Neuronal stem cell (in vitro differentiated cells): ENCODE data around the gene TMEM98.
"Not testable (repeated sequence)": the region's sequence is repeated elsewhere in the genome, so short reads cannot be mapped to it uniquely, and the experiment has no call there.

ENCODE experiments used
- DNase-seq: peaks from one replicate; pipeline ENCODE4 v3.0.0-alpha.2; 2013; ENCODE audit warnings: low spot score
- H2AFZ ChIP-seq: one replicate; pipeline ENCODE4 v1.6.1; 2013; ENCODE audit warnings: mild to moderate bottlenecking, low read length, inconsistent platforms
- H2AK5ac ChIP-seq: 2 replicates; pipeline ENCODE4 v1.6.1; 2013; ENCODE audit warnings: low read depth, mild to moderate bottlenecking, inconsistent platforms, low read length, moderate library complexity, mixed read lengths
- H2BK120ac ChIP-seq: 2 replicates; pipeline ENCODE4 v1.6.1; 2013; ENCODE audit warnings: low read depth, mild to moderate bottlenecking, inconsistent platforms, low read length, moderate library complexity, mixed read lengths
- H2BK12ac ChIP-seq: one replicate; pipeline ENCODE4 v1.6.1; 2013; ENCODE audit warnings: low read length, inconsistent platforms
- H2BK15ac ChIP-seq: 2 replicates; pipeline ENCODE4 v1.6.1; 2013; ENCODE audit warnings: mild to moderate bottlenecking, low read length, inconsistent platforms, mixed read lengths
- H2BK5ac ChIP-seq: one replicate; pipeline ENCODE4 v1.6.1; 2013; ENCODE audit warnings: inconsistent platforms, mild to moderate bottlenecking, low read length, moderate library complexity
- H3K14ac ChIP-seq: one replicate; pipeline ENCODE4 v1.6.1; 2013; ENCODE audit warnings: low read length, inconsistent platforms
- H3K18ac ChIP-seq: 2 replicates; pipeline ENCODE4 v1.6.1; 2013; ENCODE audit warnings: low read length, inconsistent platforms
- H3K23ac ChIP-seq: 2 replicates; pipeline ENCODE4 v1.6.1; 2013; ENCODE audit warnings: low read depth, mild to moderate bottlenecking, mixed read lengths, low read length, inconsistent platforms; ENCODE audit not compliant: poor library complexity
- H3K27ac ChIP-seq: replicated peaks from 3 replicates; pipeline ENCODE4 v1.5.1; 2013; ENCODE audit warnings: low read length, inconsistent platforms
- H3K27me3 ChIP-seq, 3 experiments: 2 replicates each; pipeline ENCODE4 v1.6.1; 2013; ENCODE audit warnings: low read length in 3 of 3, mild to moderate bottlenecking in 2 of 3, inconsistent platforms in 1 of 3, low read depth in 1 of 3, mixed read lengths in 1 of 3, moderate library complexity in 1 of 3; ENCODE audit not compliant: control insufficient read depth in 3 of 3, insufficient read depth in 3 of 3
- H3K36me3 ChIP-seq, 2 donors: replicated peaks in 1 of 2; 2 replicates each; pipeline ENCODE4 v1.6.1; 2013; ENCODE audit warnings: low read length in 2 of 2; ENCODE audit not compliant: control insufficient read depth in 2 of 2, insufficient read depth in 2 of 2
- H3K4ac ChIP-seq: 2 replicates; pipeline ENCODE4 v1.6.1; 2013; ENCODE audit warnings: inconsistent platforms, mild to moderate bottlenecking, low read length, moderate library complexity
- H3K4me1 ChIP-seq, 2 donors: 1 replicate in 1 of 2; 2 replicates in 1 of 2; pipeline ENCODE4 v1.6.1; 2013; ENCODE audit warnings: low read length in 2 of 2, low read depth in 1 of 2; ENCODE audit not compliant: control insufficient read depth in 2 of 2, insufficient read depth in 1 of 2
- H3K4me2 ChIP-seq: one replicate; pipeline ENCODE4 v1.6.1; 2013; ENCODE audit warnings: mild to moderate bottlenecking, low read length, inconsistent platforms; ENCODE audit not compliant: insufficient read depth, poor library complexity, severe bottlenecking
- H3K4me3 ChIP-seq, 2 donors: 2 replicates each; pipeline ENCODE4 v1.5.1; 2013; ENCODE audit warnings: low read length in 2 of 2, mild to moderate bottlenecking in 2 of 2, inconsistent platforms in 1 of 2, moderate library complexity in 1 of 2
- H3K79me1 ChIP-seq: one replicate; pipeline ENCODE4 v1.6.1; 2013; ENCODE audit warnings: low read depth, mild to moderate bottlenecking, inconsistent platforms, low read length, moderate library complexity
- H3K9ac ChIP-seq: one replicate; pipeline ENCODE4 v1.6.1; 2013; ENCODE audit warnings: mild to moderate bottlenecking, low read depth, low read length, inconsistent platforms; ENCODE audit not compliant: poor library complexity
- H3K9me3 ChIP-seq, 2 donors: replicated peaks in 1 of 2; 2 replicates each; pipeline versions ENCODE3 to v1.6.1; 2013; ENCODE audit warnings: low read length in 2 of 2, mild to moderate bottlenecking in 2 of 2, inconsistent platforms in 1 of 2, low read depth in 1 of 2, mixed read lengths in 1 of 2, moderate library complexity in 1 of 2; ENCODE audit not compliant: control insufficient read depth in 2 of 2, insufficient read depth in 1 of 2
- H4K8ac ChIP-seq: one replicate; pipeline ENCODE4 v1.6.1; 2013; ENCODE audit warnings: low read depth, mild to moderate bottlenecking, inconsistent platforms, low read length, moderate library complexity
- H4K91ac ChIP-seq: one replicate; pipeline ENCODE4 v1.6.1; 2013; ENCODE audit warnings: low read length, low read depth, mild to moderate bottlenecking, inconsistent platforms; ENCODE audit not compliant: poor library complexity
- WGBS, 2 donors: extraction: QIAGEN DNeasy Blood & Tissue Kit; methylation state at CpG; one replicate each; pipeline ENCODE4 v1.1.7; 2013; ENCODE audit warnings: missing lambda C conversion rate in 2 of 2, mixed read lengths in 1 of 2; ENCODE audit not compliant: insufficient read length in 2 of 2, insufficient replicate concordance in 1 of 2; ENCODE audit errors: extremely low coverage in 2 of 2; 5-methylcytosine and 5-hydroxymethylcytosine counted together

Gene TMEM98

DNA sequence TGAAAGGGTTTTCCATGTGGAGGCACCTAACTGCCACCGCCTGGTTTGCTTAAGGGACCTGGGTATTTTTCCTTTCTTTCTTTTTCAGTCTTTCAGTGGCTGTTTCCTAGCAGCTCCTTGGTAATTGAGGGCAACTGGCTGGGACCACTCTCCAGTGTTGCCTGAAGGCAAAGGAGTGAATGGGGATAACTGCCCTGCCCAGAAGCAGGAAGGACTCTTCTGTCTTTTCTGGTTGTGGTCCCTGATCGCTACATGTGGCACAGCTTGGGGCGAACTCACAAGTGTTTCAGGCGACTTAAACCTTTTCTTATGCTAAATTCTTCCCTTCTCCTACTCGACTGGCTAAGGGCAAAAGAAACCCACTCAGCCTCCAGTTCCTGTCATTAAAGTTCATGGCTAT, 10.1 kb upstream of the TMEM98 start:
- peak overlapping the region; percentile 6 for H2AFZ ChIP-seq

DNA sequence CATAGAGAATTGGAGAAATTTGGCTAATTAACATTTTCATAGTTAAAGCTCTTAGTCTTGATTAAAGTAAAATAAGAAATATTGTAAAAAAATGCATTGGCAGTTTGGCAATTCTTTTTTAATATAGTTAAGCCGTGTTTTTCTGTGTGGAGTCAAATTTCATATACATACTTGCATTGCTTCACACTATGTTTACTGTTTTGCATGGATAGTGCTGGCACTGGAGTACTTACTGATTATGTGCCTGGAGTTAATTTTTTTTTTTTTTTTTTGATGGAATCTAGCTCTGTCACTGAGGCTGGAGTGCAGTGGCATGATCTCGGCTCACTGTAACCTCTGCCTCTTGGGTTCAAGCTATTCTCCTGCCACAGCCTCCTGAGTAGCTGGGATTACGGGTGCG, 8.1 kb upstream of the TMEM98 start:
- H3K18ac ChIP-seq, H3K9ac ChIP-seq, H2BK5ac ChIP-seq, H2BK15ac ChIP-seq, H4K8ac ChIP-seq, H3K27ac ChIP-seq, H4K91ac ChIP-seq, H2AFZ ChIP-seq, H2BK12ac ChIP-seq, H3K4me1 ChIP-seq, H3K14ac ChIP-seq, H3K23ac ChIP-seq, H3K9me3 ChIP-seq, DNase-seq, H3K4me2 ChIP-seq, H2AK5ac ChIP-seq, H2BK120ac ChIP-seq, H3K79me1 ChIP-seq, H3K4ac ChIP-seq, H3K36me3 ChIP-seq, H3K4me3 ChIP-seq: not testable (repeated sequence)
- H3K27me3 ChIP-seq: peaks cover 0 to 15% (median 0%) of the 10 kb centered on the region in 3 experiments
- WGBS, 2 donors: no CpG with 5 or more reads among the region's 4 CpGs

More for the DNA sequence above, 10.1 kb upstream of the TMEM98 start:
- Histone ChIP-seq H3K36me3 (no peaks in the 10 kb centered on the region), H4K8ac (no peak overlapping the region), H2BK120ac (no peak overlapping the region), H3K18ac (no peak overlapping the region), H2AK5ac (no peak overlapping the region), H3K9me3 (no peaks in the 10 kb centered on the region), H3K4ac (no peak overlapping the region), H3K4me3 (no peak overlapping the region), H3K27me3 (peaks cover 0 to 21% (median 0%) of the 10 kb centered on the region in 3 experiments), H4K91ac (no peak overlapping the region), H3K14ac (no peak overlapping the region), H3K4me1 (no peaks in the 10 kb centered on the region), H3K27ac (no peak overlapping the region), H2BK5ac (no peak overlapping the region), H3K4me2 (no peak overlapping the region), H2BK12ac (no peak overlapping the region), H3K23ac (no peak overlapping the region), H3K9ac (no peak overlapping the region), H3K79me1 (no peaks in the 10 kb centered on the region), H2BK15ac (no peak overlapping the region)
- no peak for DNase-seq
- no CpG with 5 or more reads among the region's 5 CpGs for WGBS, 2 donors

DNA sequence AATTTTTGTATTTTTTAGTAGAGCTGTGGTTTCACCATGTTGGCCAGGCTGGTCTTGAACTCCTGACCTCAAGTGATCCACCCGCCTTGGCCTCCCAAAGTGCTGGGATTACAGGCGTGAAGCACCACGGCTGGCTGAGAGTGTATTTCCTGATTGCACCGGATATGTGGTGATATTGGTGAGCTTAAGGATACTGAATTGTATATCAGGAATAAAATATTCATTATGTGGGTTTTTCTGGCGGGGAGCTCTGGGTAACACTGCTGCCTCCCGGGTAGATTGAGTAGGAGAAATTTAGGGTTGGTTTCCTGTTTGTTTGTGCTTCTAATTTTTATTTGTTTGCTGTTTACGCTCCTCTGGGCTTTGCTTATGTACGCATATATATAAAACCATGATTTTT, 7.7 kb upstream of the TMEM98 start:
- Histone ChIP-seq H3K9ac (no peak overlapping the region), H3K4me2 (no peak overlapping the region), H2BK15ac (no peak overlapping the region), H3K14ac (no peak overlapping the region), H3K18ac (no peak overlapping the region), H2BK120ac (no peak overlapping the region), H3K4ac (no peak overlapping the region), H3K4me3 (no peak overlapping the region), H2AFZ (no peak overlapping the region), H2BK12ac (no peak overlapping the region), H2AK5ac (no peak overlapping the region), H3K36me3 (no peaks in the 10 kb centered on the region), H2BK5ac (no peak overlapping the region), H3K4me1 (no peaks in the 10 kb centered on the region), H4K91ac (no peak overlapping the region), H3K27ac (no peak overlapping the region), H4K8ac (no peak overlapping the region), H3K27me3 (peaks cover 0 to 11% (median 0%) of the 10 kb centered on the region in 3 experiments), H3K9me3 (no peaks in the 10 kb centered on the region), H3K23ac (no peak overlapping the region), H3K79me1 (no peaks in the 10 kb centered on the region)
- no peak for DNase-seq
- no CpG with 5 or more reads among the region's 8 CpGs for WGBS, 2 donors

DNA sequence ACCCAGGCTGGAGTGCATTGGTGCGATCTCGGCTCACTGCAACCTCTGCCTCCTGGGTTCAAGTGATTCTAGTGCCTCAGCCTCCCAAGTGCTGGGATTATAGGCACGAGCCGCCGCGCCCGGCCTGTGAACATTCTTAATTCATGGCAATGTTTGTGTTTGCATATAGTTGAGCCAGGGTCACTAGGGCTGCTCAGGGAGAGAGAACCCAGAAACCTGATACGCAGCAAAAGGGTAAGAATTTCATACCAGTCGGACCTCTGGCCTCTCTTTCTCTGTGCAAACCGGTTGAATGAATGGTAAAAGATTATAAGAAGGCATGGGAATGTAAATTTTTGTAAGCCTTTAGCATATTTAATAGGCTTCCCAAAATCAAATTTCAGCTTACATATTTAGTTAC, 6.9 kb upstream of the TMEM98 start:
- H2BK120ac ChIP-seq: no peak overlapping the region
- H3K4me1 ChIP-seq: no peaks in the 10 kb centered on the region
- H2BK15ac ChIP-seq: no peak overlapping the region
- H3K27me3 ChIP-seq: peaks cover 0 to 4% (median 0%) of the 10 kb centered on the region in 3 experiments
- no peak overlapping the region for H3K9ac ChIP-seq
- no peak overlapping the region for H3K23ac ChIP-seq
- DNase-seq: no peak
- H3K4ac ChIP-seq: no peak overlapping the region
- H2AFZ ChIP-seq: no peak overlapping the region
- no peak overlapping the region for H3K27ac ChIP-seq
- H4K8ac ChIP-seq: no peak overlapping the region
- no peaks in the 10 kb centered on the region for H3K79me1 ChIP-seq
- H3K18ac ChIP-seq: no peak overlapping the region
- no peak overlapping the region for H2BK12ac ChIP-seq
- no peaks in the 10 kb centered on the region for H3K36me3 ChIP-seq
- WGBS, 2 donors: no CpG with 5 or more reads among the region's 10 CpGs
- H4K91ac ChIP-seq: no peak overlapping the region
- no peak overlapping the region for H2AK5ac ChIP-seq
- no peak overlapping the region for H3K4me2 ChIP-seq
- H2BK5ac ChIP-seq: no peak overlapping the region
- no peak overlapping the region for H3K4me3 ChIP-seq
- no peak overlapping the region for H3K14ac ChIP-seq
- no peaks in the 10 kb centered on the region for H3K9me3 ChIP-seq
